Measurements from ENCODE around the gene CCT7. TPM values are rescaled to one million over a fixed set of nuclear protein-coding genes. Genes with fewer than 3 reads are reported as not detected.

Gene CCT7
- polyA plus RNA-seq, 1 of the 3 experiments (the other 2 are of a cell fraction) = 369 TPM

DNA sequence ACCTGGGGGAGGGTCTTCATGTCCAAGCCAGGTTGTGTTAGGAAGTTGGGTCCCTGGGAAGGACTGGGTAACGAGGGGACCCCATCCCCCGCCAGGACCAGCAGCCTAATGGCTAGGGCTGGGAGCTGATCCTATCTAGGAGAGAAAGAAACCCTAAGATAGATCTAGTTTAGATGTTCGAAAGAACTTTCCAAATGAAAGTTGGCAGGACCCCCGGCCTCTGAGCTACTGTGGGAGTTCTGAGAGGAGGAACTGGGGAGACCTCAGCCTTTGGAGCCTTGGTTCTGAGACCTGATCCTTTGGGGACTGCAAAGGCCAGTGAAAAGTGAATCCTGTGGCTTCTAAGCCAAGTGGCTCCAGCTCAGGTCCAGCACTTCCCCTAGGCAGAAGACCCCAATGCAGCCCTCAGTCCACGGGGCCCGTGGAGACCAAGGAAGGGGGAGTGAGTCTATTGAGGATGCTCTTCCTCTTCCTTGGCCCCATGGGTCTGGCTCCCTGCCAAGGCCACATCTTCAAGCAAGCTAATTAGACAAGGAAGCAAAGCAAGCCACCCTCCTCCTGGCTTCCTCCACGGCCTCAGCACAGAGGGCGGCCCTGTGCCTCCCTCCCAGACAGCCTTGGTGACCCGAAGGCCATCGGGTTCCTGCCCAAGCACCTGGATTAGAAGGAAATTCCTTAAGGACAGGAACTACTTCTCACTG, 23.5 kb downstream of the CCT7 start:
- WGBS (ENCODE audit: low lambda C conversion rate) = 77% methylated on average over 4 of the region's 10 CpGs
- no peaks in the 10 kb centered on the region for H3K9me3 ChIP-seq
- H3K4me2 ChIP-seq = no peak overlapping the region
- H3K36me3 ChIP-seq (replicated peaks in 1 of 2; ENCODE audit: control insufficient read depth in 1 of 2, insufficient read depth in 2 of 2, low read length in 1 of 2) = peaks cover 4 to 20% of the 10 kb centered on the region in 2 experiments
- no peaks in the 10 kb centered on the region for H3K27me3 ChIP-seq (ENCODE audit: insufficient read depth)
- no peak for DNase-seq
- no peaks in the 10 kb centered on the region for H3K9me2 ChIP-seq
- H3K4me1 ChIP-seq (ENCODE audit: control insufficient read depth in 1 of 2, insufficient read depth in 2 of 2, low read depth in 1 of 2, low read length in 1 of 2) = no peaks in the 10 kb centered on the region
- no peak overlapping the region for H3K27ac ChIP-seq (ENCODE audit: low read depth in 2 of 2, low read length in 1 of 2)
- H3F3A ChIP-seq (replicated peaks; ENCODE audit: insufficient read depth) = no peaks in the 10 kb centered on the region
- ChIA-PET POLR2A (interaction anchor here (1.1 to 1.5 kb wide), 3 partner anchors 13 to 23 kb away, joined by 6 to 8 read pairs (median 6); partner anchors contain the start of genes CCT7 and PRADC1), CTCF (interaction anchor here (0.7 to 1.4 kb wide), 5 partner anchors 9 to 45 kb away, joined by 3 read pairs; no protein-coding TSS in a partner anchor)
- H3K79me2 ChIP-seq (ENCODE audit: insufficient read depth) = no peaks in the 10 kb centered on the region
- no peaks in the 10 kb centered on the region for H4K20me1 ChIP-seq (ENCODE audit: insufficient read depth)
- no peak for TF ChIP-seq MEF2A (IDR thresholded peaks at IDR 0.05; ENCODE audit: borderline replicate concordance, low read depth)
- TF ChIP-seq RAD21 (IDR thresholded peaks at IDR 0.05; ENCODE audit: low read length) = no peak
- no peak overlapping the region for H2AFZ ChIP-seq (ENCODE audit: low read depth)
- no peak overlapping the region for H3K9ac ChIP-seq
- H3K4me3 ChIP-seq (ENCODE audit: low read depth in 2 of 2, low read length in 1 of 2) = no peak overlapping the region

DNA sequence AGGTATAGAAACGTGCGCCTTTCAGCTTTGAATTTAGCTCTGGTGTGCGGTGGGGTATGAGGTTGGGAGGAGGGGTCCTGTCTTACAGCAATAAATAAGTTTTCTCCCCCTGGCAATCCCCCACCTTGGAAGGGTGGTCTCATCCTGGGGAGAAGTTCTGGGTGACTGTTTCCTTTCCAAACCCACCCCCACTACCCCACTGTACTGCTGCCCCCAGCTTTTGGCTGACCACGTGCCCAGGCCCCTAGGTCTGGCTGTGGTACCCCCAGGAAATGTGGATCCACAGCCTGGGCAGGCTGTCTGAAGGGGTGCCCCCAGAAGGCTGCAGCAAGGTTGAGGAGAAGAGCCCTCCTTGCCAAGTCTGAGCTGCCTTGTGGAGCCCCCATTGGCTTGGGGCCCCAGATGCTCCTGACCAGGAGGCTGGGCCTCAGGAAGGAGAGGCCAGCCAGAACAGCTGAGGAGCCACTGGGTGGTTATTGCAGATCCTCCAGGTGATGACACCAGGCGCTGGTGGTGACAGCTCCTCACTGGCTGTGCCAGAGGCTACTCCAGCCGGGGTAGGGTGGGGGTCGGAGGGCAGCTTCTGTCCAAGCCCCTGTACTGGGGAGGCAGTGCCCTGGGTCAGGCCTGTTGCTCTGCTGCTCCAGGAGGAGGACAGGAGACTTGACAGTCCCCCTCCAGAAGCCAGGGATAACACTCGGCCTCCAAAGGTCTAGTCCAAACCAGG, 24.2 kb downstream of the CCT7 start:
- DNase-seq = no peak
- Histone ChIP-seq H3K27ac (ENCODE audit: low read depth in 2 of 2, low read length in 1 of 2) (no peak overlapping the region), H3K4me3 (ENCODE audit: low read depth in 2 of 2, low read length in 1 of 2) (no peak overlapping the region), H3K79me2 (ENCODE audit: insufficient read depth) (no peaks in the 10 kb centered on the region), H3K4me1 (ENCODE audit: control insufficient read depth in 1 of 2, insufficient read depth in 2 of 2, low read depth in 1 of 2, low read length in 1 of 2) (no peaks in the 10 kb centered on the region), H2AFZ (ENCODE audit: low read depth) (no peak overlapping the region), H3K27me3 (ENCODE audit: insufficient read depth) (no peaks in the 10 kb centered on the region), H3K4me2 (no peak overlapping the region), H3K9ac (no peak overlapping the region), H4K20me1 (ENCODE audit: insufficient read depth) (no peaks in the 10 kb centered on the region), H3F3A (replicated peaks; ENCODE audit: insufficient read depth) (no peaks in the 10 kb centered on the region), H3K9me2 (no peaks in the 10 kb centered on the region), H3K36me3 (replicated peaks in 1 of 2; ENCODE audit: control insufficient read depth in 1 of 2, insufficient read depth in 2 of 2, low read length in 1 of 2) (peaks cover 0 to 12% of the 10 kb centered on the region in 2 experiments), H3K9me3 (no peaks in the 10 kb centered on the region)
- TF ChIP-seq YY1 (IDR thresholded peaks at IDR 0.05; ENCODE audit: low read depth) = no peak
- CTCF ChIA-PET = interaction anchor here (0.6 to 2.1 kb wide), 5 partner anchors 9 to 155 kb away, joined by 3 to 9 read pairs (median 3); partner anchors contain the start of gene CCT7
- 100% methylated on average over 4 of the region's 8 CpGs for WGBS (ENCODE audit: low lambda C conversion rate)
- POLR2A ChIA-PET = no interaction called here

GRCh38 chr2:73258913-73259215, 24.8 kb downstream of the CCT7 start:
- Histone ChIP-seq H3K79me2 (ENCODE audit: insufficient read depth) (no peaks in the 10 kb centered on the region), H3K4me2 (no peak overlapping the region), H3K27me3 (ENCODE audit: insufficient read depth) (no peaks in the 10 kb centered on the region), H3K4me1 (ENCODE audit: control insufficient read depth in 1 of 2, insufficient read depth in 2 of 2, low read depth in 1 of 2, low read length in 1 of 2) (no peaks in the 10 kb centered on the region), H3K9me3 (no peaks in the 10 kb centered on the region), H3K36me3 (replicated peaks in 1 of 2; ENCODE audit: control insufficient read depth in 1 of 2, insufficient read depth in 2 of 2, low read length in 1 of 2) (peaks cover 0 to 7% of the 10 kb centered on the region in 2 experiments), H4K20me1 (ENCODE audit: insufficient read depth) (no peaks in the 10 kb centered on the region), H3K9ac (no peak overlapping the region), H3K4me3 (ENCODE audit: low read depth in 2 of 2, low read length in 1 of 2) (no peak overlapping the region), H3K9me2 (no peaks in the 10 kb centered on the region), H2AFZ (ENCODE audit: low read depth) (no peak overlapping the region), H3K27ac (ENCODE audit: low read depth in 2 of 2, low read length in 1 of 2) (no peak overlapping the region), H3F3A (replicated peaks; ENCODE audit: insufficient read depth) (no peaks in the 10 kb centered on the region)
- ChIA-PET POLR2A (no interaction called here), CTCF (interaction anchor here (0.6 to 2.1 kb wide), 4 partner anchors 9 to 156 kb away, joined by 3 to 9 read pairs (median 4); partner anchors contain the start of gene CCT7)
- DNase-seq = no peak
- no CpG with 5 or more reads among the region's 9 CpGs for WGBS (ENCODE audit: low lambda C conversion rate)
- TF ChIP-seq USF2 (IDR thresholded peaks at IDR 0.05; ENCODE audit: borderline replicate concordance, low read depth, low read length) = no peak
